Right ventricle myocardium superior (tissue), 1 donor: ENCODE results near the gene ADAP1. TPM values are rescaled to one million over a fixed set of nuclear protein-coding genes. Genes with fewer than 3 reads are reported as not detected.

ENCODE experiments used
- total RNA-seq: library from RNA; stranded (reverse); fragmentation: NEBNext Ultra II Directional; extraction: Animal tissue kit (Norgen Biotek cat#: 25700); gene quantifications from one replicate; pipeline ENCODE4 v1.2.1, GENCODE V29; 2021
- donor health status: DM: no; HTN: yes; CAD: no; lungs with severe emphysema.

ADAP1 gene
- total RNA-seq, 1 donor from 2014 or later: 6.4 TPM

Other genes starting within 250 kb of the ADAP1 start
- 19.3 TPM for gene DNAAF5, start 228.0 kb downstream of the ADAP1 start, total RNA-seq
- gene PRKAR1B, start 227.4 kb downstream of the ADAP1 start, total RNA-seq: 16.5 TPM
- 177 TPM for gene SUN1, start 122.2 kb downstream of the ADAP1 start, total RNA-seq
- gene GET4, start 78.1 kb downstream of the ADAP1 start, total RNA-seq: 20.6 TPM
- 8.0 TPM for gene COX19, start 20.9 kb upstream of the ADAP1 start, total RNA-seq
- gene CYP2W1, start 28.5 kb upstream of the ADAP1 start, total RNA-seq: not detected
- gene GPR146, start 89.9 kb upstream of the ADAP1 start, total RNA-seq: 26.3 TPM
- gene GPER1, start 133.4 kb upstream of the ADAP1 start, total RNA-seq: 2.5 TPM
- gene ZFAND2A, start 205.5 kb upstream of the ADAP1 start, total RNA-seq: 6.0 TPM